WERI-Rb-1 (cell line): ENCODE measurements around the gene DUSP3.

Experiments used
- DNase-seq: peaks from one replicate; pipeline ENCODE4 v3.0.0-alpha.2; 2020
- H3K27ac ChIP-seq: fragments of 250-450 bp; sonication (Bioruptor Pico); 2 replicates; pipeline ENCODE4 v1.5.1; 2020; ENCODE audit warnings: mild to moderate bottlenecking, moderate library complexity
- H3K27me3 ChIP-seq: fragments of 250-450 bp; sonication (Bioruptor Pico); 2 replicates; pipeline ENCODE4 v1.5.1; 2021; ENCODE audit warnings: mild to moderate bottlenecking, low read depth, moderate library complexity; ENCODE audit not compliant: insufficient read depth, severe bottlenecking
- H3K36me3 ChIP-seq: fragments of 250-450 bp; sonication (Bioruptor Pico); 2 replicates; pipeline ENCODE4 v1.5.1; 2020; ENCODE audit warnings: mild to moderate bottlenecking, moderate library complexity
- H3K4me3 ChIP-seq: 2 replicates; pipeline ENCODE4 v1.5.1; 2011; ENCODE audit warnings: low read depth, mild to moderate bottlenecking, control low read depth, low read length
- H3K9me3 ChIP-seq: fragments of 250-450 bp; sonication (Bioruptor Pico); 2 replicates; pipeline ENCODE4 v1.5.1; 2021; ENCODE audit warnings: mild to moderate bottlenecking, moderate library complexity; ENCODE audit not compliant: severe bottlenecking
- CTCF ChIP-seq: IDR thresholded peaks from 2 replicates; pipeline ENCODE4 v1.5.1; 2011; ENCODE audit warnings: low read depth, mild to moderate bottlenecking, control low read depth, inconsistent platforms, low read length

The DUSP3 gene

DNA sequence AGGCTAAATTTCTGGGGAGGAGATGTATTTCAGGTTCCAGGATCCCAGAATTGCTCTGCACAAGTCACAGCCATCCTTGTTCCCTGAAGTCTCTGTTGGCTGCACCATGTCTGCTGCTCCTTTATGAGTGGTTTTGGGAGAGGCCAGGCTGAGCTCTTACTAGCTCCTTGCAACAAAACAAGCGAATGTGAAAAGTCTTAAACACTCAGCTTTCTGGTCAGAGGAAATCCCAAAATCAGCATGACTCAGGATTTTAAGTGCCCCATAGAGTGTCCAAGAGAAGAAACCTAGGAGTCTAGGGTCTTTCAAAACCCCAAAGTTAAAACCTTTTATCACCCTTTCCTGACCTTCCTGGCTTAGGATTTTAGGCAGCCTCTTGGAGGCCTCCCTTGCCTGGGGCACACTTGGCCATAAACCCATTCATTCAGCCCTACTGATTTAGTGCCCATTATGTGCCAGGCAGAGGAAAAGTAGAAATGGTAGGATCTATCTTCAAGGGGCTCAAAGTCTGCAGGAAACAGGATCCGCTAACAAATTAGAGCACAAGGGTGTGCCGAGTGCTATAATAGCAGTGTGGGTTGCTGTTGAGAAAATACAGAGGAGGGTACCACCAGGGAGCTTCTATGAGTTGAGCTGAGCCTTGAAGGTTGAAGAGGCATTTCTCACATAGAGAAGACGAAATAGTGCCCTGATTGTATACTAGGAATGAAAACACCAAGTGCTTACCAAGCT lies 57.1 kb downstream of the DUSP3 start:
- no peak overlapping the region for H3K4me3 ChIP-seq
- no peak for DNase-seq

GRCh38 chr17:43720311-43721060 lies 58.3 kb downstream of the DUSP3 start:
- Histone ChIP-seq H3K4me3 (peak overlapping the region; percentile 64), H3K27me3 (no peaks in the 10 kb centered on the region), H3K27ac (peak overlapping the region; percentile 80), H3K9me3 (no peaks in the 10 kb centered on the region), H3K36me3 (no peaks in the 10 kb centered on the region)
- no peak for TF ChIP-seq CTCF
- peak; percentile 94 for DNase-seq

More for the DNA sequence above, 57.1 kb downstream of the DUSP3 start:
- Histone ChIP-seq H3K27ac (no peak overlapping the region), H3K36me3 (no peaks in the 10 kb centered on the region), H3K9me3 (peaks cover 3% of the 10 kb centered on the region), H3K27me3 (no peaks in the 10 kb centered on the region)
- no peak for TF ChIP-seq CTCF

- Histone ChIP-seq H3K9me3 (no peaks in the 10 kb centered on the region), H3K36me3 (no peaks in the 10 kb centered on the region), H3K27me3 (no peaks in the 10 kb centered on the region), H3K4me3 (no peak overlapping the region), H3K27ac (no peak overlapping the region)
- no peak for DNase-seq
- TF ChIP-seq CTCF: no peak
These were observed 59.2 kb downstream of the DUSP3 start for GRCh38 chr17:43719578-43719977.

DNA sequence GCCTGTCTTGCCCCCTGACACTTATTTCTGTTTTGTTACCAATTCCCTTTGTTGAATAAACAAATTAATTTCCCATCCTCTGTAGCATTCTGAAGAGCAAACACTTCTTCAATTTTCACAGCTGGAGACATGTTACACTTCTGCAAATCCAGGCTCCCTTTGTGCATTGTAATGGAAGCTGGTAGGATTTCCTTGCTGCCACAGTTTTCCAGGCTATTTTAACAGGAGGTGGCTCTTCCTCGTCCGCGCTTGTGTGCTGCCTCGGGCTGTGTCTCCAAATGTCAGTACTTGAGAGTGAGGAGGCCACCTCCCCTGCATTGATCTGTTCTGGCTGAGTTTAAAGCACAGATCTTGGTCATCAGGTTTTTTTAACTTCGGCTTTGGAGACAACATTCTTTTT lies 60.2 kb downstream of the DUSP3 start:
- H3K36me3 ChIP-seq: no peaks in the 10 kb centered on the region
- H3K9me3 ChIP-seq: no peaks in the 10 kb centered on the region
- no peak for DNase-seq
- no peak overlapping the region for H3K27ac ChIP-seq
- H3K27me3 ChIP-seq: no peaks in the 10 kb centered on the region
- no peak for TF ChIP-seq CTCF
- no peak overlapping the region for H3K4me3 ChIP-seq

- TF ChIP-seq CTCF: no peak
- DNase-seq: no peak
- Histone ChIP-seq H3K27ac (no peak overlapping the region), H3K36me3 (no peaks in the 10 kb centered on the region), H3K4me3 (no peak overlapping the region), H3K9me3 (no peaks in the 10 kb centered on the region), H3K27me3 (no peaks in the 10 kb centered on the region)
These were observed 60.9 kb downstream of the DUSP3 start for GRCh38 chr17:43717913-43718312.
